Activated CD4-positive, alpha-beta T cell treated with anti-CD3 and anti-CD28 coated beads for 4 hours (primary cell): ENCODE measurements around the gene UBFD1.
"Not testable (repeated sequence)": the region's sequence is repeated elsewhere in the genome, so short reads cannot be mapped to it uniquely, and the experiment has no call there.

Experiments
- DNase-seq, 2 donors: peaks; one replicate each; pipeline ENCODE4 v3.0.0-alpha.2; 2020

The UBFD1 gene

DNA sequence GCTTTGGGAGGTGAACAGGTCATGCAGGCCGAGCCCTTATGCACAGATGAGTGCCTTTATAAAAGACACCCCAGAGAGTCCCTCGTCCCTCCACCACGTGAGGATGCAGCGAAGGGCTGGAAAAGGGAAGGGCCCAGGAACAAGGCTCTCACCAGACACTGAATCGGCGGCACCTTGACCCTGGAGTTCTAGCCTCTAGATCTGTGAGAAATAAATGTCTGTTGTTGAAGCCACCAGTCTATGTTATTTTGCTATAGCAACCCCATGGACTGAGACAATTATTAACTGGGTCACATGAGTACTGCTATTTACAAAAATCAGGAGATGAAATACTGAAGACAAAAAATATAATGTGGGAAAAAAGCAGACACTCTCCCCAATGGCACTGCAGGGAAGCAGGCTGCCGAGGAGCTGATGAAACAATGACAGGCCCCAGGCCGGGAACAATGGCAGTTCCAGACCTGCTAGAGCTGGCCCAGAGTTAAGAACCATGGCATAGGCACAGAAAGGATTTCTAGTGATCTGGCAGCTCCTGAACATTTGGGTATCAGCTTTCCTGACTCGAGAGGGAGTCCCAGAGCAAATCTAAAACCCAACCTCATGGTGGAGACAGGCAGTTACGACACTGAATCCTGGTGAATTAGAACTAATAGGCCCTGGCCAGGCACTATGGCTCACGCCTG lies 29.4 kb upstream of the UBFD1 start:
- DNase-seq = no peak

DNA sequence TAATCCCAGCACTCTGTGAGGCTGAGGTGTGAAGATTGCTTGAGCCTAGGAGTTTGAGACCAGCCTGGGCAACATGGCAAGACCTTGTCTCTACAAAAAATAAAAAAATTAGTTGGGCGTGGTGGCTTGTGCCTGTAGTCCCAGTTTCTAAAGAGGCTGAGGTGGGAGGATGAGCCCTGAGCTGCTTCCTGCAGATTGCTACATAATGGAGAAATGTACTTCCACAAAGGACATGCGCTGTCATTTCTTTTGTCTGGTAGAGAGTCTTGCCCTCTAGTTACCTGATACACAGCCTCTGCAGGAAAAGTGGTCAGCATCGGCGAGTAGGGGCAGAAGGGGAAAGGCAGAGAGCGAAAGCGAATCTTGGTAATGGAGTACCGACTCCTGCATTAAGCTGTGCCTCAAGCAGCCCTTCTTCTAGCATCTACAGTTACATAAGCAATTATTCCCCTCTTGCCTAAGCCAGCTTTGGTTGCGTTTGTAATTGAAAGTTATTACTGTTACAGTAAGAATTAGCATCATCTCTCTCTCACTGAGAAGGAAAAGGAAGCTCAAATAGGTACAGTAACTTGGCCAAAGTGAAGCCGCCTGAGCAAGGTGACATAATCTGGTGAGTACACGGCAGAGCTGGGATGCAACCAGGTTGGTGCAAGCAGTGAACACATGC lies 28.8 kb upstream of the UBFD1 start:
- no peak for DNase-seq

DNA sequence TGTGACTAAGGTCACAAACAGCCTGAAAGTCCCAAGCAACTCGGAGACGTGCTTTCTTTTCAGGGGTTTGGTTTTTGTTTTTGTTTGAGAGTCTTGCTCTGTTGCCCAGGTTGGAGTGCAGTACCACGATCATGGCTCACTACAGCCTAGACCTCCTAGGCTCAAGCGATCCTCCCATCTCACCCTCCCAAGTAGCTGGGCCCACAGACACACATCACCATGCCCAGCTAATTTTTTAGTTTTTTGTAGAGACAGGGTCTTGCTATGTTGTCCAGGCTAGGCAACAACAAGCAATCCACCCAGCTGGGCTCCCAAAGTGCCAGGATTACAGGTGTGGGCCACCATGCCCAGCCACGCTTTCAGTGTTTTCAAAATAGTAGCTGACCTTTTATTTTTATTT lies 27.5 kb upstream of the UBFD1 start:
- DNase-seq = no peak

DNA sequence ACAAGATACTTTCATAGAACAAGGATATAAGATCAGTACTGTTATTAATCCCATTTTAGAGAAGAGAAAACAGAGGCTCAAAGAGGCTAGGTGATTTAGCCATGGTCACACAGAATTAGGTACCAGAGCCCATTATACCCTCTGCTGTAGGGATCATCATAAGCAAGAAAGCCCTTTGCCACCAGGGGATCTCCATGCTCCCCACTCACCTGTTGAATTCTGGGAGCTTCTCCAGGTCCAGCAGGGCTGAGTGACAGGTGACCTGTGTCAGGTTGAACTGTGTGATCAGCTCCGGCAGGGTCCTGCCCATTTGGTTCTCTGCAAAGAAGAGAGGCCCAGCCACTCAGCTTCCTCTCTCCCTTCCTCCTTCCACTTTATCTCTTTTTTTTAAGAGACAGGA lies 25.1 kb upstream of the UBFD1 start:
- DNase-seq = no peak

DNA sequence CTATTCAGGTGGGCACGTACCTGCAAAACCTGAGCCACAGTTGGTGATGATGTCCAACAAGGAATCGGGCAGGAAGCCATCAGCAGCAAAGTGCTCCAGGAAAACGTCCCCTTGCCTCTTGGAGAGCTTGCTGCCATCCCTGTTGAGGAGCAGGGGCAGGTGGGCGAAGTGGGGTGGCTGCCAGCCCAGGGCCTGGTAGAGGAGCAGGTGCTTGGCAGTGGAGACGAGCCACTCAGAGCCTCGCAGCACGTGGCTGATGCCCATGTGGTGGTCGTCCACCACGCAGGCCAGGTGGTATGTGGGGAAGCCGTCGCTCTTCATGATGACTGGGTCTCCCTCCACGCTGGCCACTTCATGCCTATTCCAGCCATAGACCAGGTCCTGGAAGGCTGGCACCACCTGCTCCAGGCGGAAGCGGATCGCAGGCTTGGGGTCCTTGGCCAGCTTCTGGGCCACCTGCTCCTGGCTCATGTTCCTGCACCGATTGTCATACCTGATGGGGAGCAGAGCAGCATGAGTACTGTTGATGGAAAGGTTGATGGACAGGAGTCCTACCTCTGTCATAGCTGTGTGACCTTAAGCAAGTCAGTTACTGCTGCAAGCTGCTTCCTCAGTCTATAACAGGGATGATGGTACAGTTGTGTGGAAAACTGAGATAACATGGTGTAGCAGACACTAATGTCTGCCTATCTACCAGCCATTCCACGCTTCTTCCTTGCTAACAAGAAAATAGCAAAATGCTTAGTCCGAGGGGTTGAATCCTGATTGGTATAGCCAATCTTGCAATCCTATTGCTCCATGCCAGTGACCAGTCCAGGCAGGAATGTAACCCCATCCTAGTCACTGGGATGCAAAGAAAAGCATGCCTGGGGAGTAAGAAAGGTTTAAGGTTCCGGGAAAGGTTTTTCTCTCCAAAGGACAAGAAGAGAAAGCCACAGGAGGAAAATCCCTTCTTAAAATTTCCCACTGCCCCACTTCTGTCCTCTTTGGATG lies 22.4 kb upstream of the UBFD1 start:
- no peak for DNase-seq

DNA sequence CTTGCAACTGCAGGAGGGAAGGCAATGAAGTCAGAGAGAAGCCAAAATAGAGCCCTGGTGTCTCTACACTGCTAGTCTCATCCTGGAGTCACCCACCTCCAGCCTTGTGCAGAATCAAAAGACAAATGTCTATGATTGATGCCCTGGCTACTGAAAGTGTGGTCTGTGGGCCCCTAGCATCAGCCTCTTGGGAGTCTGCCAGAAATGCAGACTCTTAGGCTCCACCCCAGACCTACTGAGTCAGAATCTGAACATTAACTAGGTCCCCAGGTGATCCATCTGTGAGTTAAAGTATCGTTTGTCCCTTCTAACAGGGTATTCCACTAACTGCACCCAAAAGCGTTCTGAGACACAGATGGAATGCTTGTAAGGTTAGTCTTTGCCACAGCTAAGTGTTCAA lies 21.6 kb upstream of the UBFD1 start:
- DNase-seq = no peak

DNA sequence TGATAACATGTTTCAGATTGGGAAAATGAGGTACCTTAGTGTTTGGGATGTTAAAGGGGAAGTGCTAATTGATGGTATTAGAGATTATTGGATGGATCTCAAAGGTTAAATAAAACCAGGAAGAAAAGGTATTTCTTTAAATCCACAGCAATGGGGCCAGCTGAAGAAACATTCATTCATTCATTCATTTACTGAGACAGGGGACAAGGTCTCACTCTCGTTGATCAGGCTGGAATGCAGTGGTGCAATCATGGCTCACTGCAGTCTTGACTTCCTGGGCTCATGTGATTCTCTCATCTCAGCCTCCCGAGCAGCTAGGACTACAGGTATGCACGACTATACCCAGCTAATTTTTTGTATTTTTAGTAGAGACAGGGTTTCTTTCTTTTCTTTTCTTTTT lies 20.1 kb upstream of the UBFD1 start:
- DNase-seq = no peak

DNA sequence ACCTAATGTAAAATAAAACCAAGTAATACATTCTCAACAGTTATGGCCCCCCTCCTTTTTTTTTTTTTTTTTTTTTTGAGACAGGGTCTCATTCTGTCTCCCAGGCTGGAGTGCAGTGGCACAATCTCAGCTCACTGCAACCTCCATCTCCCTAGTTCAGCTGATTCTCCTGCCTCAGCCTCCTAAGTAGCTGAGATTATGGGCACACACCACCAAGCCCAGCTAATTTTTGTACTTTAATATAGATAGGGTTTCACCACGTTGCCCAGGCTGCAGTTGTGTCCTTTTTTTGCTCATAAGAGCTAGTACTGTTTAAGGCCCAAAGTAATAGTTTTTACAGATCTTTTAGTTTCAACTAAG lies 18.6 kb upstream of the UBFD1 start:
- DNase-seq = no peak

DNA sequence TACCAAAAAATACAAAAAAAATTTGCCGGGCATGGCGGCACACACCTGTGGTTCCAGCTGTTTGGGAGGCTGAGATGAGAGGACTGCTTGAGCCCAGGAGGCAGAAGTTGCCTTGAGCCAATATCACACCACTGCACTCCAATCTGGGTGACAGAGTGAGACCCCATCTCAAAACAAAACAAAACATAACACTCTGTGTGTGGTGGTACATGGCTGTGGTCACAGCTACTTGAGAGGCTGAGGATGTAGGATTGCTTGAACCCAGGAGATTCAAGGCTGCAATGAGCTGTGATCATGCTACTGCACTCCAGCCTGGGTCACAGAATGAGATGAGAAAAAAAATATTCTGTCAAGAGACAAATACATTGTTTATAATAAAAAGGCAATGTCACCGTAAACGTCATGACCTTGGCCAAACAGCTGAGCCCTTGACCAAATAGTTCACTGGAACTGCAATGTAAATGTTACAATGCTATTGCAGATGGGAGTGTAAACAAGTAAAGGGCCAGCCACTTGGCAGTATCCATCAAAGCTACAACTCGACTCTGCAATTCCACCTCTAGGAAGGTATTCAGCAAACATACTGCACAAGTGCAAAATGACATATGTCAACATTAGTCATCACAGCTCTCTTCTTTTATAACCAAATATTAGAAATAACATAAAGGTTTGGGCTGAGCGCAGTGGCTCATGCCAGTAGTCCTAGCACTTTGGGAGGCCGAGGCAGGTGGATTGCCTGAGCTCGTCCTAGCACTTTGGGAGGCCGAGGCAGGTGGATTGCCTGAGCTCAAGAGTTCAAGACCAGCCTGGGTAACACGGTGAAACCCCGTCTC lies 17.3 kb upstream of the UBFD1 start:
- no peak for DNase-seq

DNA sequence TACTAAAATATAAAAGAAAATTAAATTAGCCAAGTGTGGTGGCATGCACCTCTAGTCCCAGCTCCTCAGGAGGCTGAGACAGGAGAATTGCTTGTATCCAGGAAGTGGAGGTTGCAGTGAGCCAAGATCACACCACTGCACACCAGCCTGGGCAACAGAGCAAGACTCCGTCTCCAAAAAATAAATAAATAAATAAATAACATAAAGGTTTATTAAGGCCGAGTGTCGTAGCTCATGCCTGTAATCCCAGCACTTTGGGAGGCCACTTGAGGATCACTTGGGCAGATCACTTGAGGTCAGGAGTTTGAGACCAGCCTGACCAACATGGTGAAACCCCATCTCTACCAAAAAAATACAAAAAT lies 16.7 kb upstream of the UBFD1 start:
- DNase-seq = not testable (repeated sequence)

DNA sequence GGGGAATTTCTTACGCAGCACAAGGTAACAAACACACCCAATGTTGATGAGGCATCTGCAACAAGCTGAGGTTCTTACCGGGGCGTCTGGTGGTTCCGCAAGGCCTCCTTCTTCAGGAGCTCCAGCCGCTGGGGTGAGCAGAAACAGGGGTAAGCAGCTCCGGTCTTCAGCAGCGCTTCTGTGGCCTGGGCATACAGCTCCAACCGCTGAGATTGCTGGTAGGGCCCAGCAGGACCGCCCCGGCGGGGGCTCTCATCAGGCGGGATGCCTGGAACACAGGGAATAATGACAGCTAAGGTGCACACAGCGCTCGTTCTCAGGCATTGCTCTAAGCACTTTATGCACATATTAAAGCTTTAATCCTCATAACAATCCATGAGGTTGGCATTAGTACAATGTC lies 13.1 kb upstream of the UBFD1 start:
- DNase-seq = no peak

DNA sequence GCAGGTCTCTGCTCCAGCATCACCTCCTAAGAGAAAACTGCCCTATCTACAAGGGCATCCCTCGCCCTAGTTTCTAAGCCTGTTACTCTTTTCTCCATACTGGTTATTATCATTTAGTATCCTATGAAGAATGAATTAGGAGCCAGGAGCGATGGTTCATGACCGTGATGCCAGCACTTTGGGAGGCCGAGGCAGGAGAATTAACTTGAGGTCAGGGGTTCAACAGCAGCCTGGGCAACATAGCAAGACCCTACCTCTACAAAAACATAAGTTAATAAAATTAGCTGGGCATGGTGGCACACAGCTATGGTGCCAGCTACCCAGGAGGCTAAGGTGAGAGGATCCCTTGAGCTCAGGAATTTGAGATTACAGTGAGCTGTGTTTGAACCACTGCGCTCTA lies 7.6 kb upstream of the UBFD1 start:
- DNase-seq = no peak

DNA sequence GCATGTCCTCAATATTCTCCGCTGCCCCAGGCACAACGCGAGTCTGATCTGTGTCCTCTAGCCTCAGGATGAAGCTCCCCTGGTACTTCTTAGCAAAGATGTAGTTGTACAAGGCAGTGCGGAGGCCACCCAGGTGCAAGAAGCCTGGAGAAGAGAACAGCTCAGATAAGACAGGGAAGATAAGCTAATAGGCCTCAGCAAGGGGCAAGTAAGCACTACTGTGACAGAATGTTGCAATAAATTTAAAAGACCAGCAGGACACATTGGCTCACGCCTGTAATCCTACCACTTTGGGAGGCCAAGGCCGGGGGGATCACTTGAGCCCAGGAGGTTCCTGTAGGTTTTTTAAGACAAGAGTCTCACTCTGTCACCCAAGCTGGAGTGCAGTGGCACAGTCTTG lies 5.4 kb upstream of the UBFD1 start:
- DNase-seq = no peak

DNA sequence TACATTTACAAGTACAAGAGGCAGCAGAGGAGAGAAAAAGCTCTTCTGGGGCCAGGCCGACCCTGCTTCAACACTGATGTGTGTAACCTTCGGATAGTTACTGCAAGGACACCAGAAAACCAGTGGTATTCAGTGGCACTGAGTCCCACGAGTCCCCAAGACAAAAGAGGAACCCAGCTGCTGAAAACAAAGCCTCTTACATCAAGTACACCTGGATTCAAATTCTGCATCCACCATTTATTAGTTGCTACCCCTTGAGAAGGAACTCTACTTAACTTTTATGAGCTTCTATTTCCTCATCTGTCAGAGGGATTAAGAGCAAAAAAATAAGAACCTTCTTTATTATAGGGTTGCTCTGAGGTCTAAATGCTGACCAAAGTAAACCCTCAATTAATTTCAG lies 3.0 kb upstream of the UBFD1 start:
- DNase-seq = no peak

DNA sequence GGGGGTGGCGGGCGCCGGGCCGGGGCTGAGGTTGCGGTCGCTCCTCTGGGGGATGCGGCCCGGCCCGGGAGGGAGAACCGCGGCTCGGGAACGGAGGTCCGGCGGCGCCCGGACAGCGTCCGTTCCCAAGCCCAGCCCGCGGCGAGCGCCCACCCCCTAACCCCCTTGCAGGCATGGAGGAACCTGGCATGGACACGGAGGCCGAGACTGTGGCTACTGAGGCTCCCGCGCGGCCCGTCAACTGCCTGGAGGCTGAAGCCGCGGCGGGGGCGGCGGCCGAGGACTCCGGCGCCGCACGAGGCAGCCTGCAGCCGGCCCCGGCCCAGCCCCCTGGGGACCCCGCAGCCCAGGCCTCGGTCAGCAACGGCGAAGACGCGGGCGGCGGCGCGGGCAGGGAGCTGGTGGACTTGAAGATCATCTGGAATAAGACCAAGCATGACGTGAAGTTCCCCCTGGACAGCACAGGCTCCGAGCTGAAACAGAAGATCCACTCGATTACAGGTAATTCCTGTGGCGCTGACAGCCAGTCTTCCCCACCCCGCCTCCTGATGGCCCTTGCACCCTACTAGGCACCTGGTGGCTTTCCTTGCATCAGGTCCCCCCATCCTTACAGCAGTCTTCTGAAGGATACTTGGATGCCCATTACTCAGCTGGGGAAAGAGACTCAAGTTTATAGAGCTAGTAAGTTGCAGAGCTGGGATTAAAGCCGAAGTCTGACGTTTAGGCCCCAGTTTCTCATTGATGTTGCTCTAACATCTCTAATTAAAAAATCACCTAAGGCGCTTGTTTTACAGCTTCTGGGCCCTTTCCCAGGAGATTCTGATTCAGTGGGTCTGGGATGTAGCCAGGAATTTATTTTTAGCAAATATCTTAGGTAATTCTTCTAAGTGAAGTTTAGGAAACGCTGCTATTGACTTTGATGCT lies 514 bp downstream of the UBFD1 start:
- peak in 1 of 2 donors; percentile 5 for DNase-seq

DNA sequence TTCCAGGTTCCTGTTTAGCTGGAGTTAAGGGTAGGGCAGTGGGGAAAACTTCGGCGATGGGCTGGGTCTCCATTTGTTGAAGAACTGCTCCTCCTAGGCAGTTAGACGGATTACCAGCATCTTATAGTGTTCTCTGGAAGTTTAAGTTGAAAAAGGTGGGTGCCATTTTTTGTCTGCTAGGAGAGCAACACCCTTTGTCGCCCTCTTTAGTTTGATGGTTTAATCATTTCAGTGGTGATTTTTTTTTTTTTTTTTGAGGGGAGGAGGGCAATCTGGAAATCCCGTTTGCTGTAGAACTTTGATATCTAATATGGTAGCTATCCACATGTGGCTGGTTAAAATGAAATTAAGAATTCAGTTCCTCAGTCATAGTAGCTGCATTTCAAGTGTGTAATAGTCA lies 4.1 kb downstream of the UBFD1 start:
- DNase-seq = no peak

DNA sequence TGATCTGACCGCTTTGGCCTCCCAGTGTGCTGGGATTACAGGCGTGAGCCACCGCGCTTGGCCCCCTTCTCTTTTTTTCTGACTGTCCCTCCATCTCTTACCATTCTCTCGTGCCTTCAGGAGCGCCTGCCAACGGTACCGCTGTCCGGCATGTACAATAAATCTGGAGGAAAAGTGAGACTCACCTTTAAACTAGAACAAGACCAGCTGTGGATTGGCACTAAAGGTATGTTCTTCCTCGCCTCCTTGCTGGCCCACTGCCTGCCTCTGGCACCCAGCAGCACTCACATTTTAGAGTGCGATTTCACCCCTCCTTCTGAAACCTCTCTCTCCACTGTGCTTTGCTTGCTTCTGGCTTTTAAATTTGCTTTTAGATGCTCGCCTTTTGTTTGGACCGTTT lies 5.0 kb downstream of the UBFD1 start:
- DNase-seq = no peak

DNA sequence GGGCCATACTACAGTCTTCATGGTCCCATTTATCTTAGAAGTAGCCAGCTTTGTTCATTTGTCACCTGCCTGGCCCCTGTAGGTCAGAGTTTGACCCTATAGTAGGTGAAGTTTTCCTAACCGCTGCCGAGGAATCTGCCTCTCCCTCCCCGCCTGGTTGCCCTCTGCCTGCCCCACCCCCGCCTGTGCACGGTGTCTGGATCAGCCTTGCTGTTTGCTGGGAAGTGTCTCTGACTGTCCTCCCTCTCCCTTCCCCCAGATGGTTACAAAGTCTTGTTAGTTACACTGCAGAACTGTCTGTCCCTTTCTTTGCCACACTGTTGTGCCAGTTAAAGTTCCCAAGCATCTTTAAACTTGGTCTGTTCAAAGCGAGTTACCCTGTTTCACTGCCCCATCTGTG lies 5.7 kb downstream of the UBFD1 start:
- DNase-seq = no peak

DNA sequence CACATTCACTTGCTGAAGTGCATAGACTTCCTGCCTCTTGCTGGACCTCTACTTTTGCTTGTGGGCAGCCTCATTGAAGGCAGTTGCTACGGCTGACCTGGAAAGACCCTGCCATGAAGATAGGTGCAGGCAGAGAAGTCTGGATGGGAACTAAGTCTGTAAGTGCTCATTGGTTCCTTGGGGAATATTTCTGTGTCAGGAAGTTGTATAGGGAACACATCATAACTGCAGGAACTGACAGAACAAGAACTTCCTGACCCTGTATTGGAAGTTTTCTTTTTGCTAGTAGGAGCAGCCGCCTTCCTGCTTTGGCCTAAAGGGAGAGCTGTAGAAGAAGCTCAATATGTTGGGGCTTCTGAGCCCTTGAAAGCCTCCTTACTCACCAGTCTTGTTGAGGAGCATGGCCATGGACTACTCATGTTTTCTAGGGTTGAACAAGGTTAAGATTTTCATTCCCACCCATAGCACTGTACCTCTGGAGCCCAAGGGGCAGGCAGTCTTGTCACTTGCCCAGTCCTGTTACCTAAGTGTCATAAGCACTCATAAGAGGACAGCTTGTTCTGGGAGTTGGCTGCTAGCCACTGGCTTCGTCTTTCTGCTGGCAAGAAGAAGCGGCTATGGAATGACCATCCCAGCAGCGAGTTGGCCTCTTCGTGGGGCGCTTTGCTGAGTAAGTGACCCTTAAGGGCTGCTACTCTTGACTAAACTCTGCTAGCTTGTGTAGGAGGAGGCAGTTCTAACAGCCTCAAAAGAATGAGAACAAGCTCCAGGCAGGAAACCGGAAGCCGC lies 7.2 kb downstream of the UBFD1 start:
- no peak for DNase-seq

DNA sequence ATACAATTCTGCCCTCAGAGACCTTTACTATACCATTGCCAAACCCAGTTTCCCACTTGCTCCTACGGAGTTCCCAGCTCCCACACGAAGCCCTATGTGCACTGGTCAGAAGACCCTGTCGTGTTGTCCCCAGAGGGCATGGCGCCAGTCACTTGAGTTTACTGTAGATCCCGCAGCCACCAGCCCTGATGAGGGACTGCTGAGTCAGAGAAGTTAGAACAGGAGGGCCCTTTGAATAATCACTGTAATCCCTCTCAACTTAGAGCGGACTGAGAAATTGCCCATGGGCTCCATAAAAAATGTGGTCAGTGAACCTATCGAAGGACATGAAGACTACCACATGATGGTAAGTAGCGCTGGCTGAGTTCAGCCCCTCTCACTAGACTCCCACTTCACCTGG lies 9.2 kb downstream of the UBFD1 start:
- DNase-seq = no peak

DNA sequence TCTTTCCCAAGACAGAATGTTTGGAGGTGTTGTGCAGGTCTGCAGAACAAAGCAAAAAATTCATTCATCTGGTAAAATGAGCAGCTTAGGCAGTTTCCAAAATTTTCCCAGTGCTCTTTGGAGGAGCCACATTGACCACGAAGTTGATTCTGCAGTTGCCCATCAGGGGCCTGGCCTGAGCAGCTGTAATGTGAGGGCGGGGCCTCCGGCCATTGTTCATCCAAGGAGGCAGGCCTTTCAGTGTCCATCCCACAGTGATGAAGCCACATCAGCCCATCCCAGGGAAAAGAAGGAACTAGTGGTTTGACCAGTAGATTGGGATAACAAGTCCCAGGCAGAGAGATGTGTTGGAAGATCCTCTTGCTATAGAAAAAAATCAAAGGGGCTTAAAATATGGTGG lies 10.1 kb downstream of the UBFD1 start:
- DNase-seq = no peak
